K562 (cell line): ENCODE measurements around the gene NABP1. TPM values are rescaled to one million over a fixed set of nuclear protein-coding genes. Genes with fewer than 3 reads are reported as not detected.

Experiments
- AFF4 ChIP-seq: sonication (generic); formaldehyde crosslinking; IDR thresholded peaks from 2 replicates; pipeline ENCODE4 v1.8.0; 2023; ENCODE audit warnings: mild to moderate bottlenecking, missing genetic modification reagents
- ATF2 ChIP-seq: sonication (generic); formaldehyde crosslinking; IDR thresholded peaks from 2 replicates; pipeline ENCODE4 v1.8.1; 2022; ENCODE audit warnings: missing genetic modification reagents
- DIDO1 ChIP-seq: fragments of 450-650 bp; IDR thresholded peaks from 2 replicates; pipeline ENCODE4 v1.6.1; 2016; ENCODE audit warnings: low read depth, missing biosample characterization, missing genetic modification characterization
- ETS2 ChIP-seq: IDR thresholded peaks from 2 replicates; pipeline ENCODE4 v1.6.1; 2016; ENCODE audit warnings: borderline replicate concordance, missing genetic modification characterization, mild to moderate bottlenecking, moderate library complexity, missing compliant biosample characterization; ENCODE audit not compliant: poor library complexity, severe bottlenecking
- HNRNPLL ChIP-seq: fragments of 200-400 bp; formaldehyde crosslinking; IDR thresholded peaks from 2 replicates; pipeline ENCODE4 v1.6.1; 2017; ENCODE audit warnings: low read length, low read depth, mild to moderate bottlenecking; ENCODE audit not compliant: poor library complexity, severe bottlenecking
- MBD1 ChIP-seq: fragments of 250-450 bp; sonication (Bioruptor Pico); IDR thresholded peaks from 2 replicates; pipeline ENCODE4 v1.8.0; 2022; ENCODE audit warnings: inconsistent platforms
- MLLT1 ChIP-seq, 2 experiments: fragments of 450-650 bp; IDR thresholded peaks; 2 replicates each; pipeline ENCODE4 v1.6.1; 2016
- RBM22 ChIP-seq: fragments of 200-400 bp; formaldehyde crosslinking; IDR thresholded peaks from 2 replicates; pipeline ENCODE4 v1.6.1; 2018; ENCODE audit warnings: low read length, low read depth; ENCODE audit not compliant: poor library complexity, severe bottlenecking
- SMARCB1 ChIP-seq: IDR thresholded peaks from 2 replicates; pipeline ENCODE4 v1.6.1; 2011; ENCODE audit warnings: improper control_type of control experiment, low read depth; ENCODE audit not compliant: insufficient read length
- SNAPC5 ChIP-seq: fragments of 250-450 bp; sonication (Bioruptor Pico); IDR thresholded peaks from 2 replicates; pipeline ENCODE4 v1.8.0; 2021; ENCODE audit warnings: moderate library complexity, mild to moderate bottlenecking, inconsistent platforms
- TRIM28 ChIP-seq: fragments of 450-650 bp; IDR thresholded peaks from 2 replicates; pipeline ENCODE4 v1.6.1; 2017
- ZBTB12 ChIP-seq: fragments of 250-450 bp; sonication (Bioruptor Pico); IDR thresholded peaks from 2 replicates; pipeline ENCODE4 v1.4.0; 2020
- ZBTB33 ChIP-seq: sonication (generic); formaldehyde crosslinking; IDR thresholded peaks from 2 replicates; pipeline ENCODE4 v1.8.1; 2023; ENCODE audit warnings: mild to moderate bottlenecking, missing genetic modification reagents
- polyA plus RNA-seq, 8 experiments: library from polyadenylated mRNA; depleted of rRNA in 4 of 8; stranded (reverse) in 5 of 8; unstranded in 3 of 8; fragments of >200 nt; fragmentation: Nextera tagmentation in 2 of 8; fragmentation: Illumina TruSeq in 1 of 8; extraction: Ambion mirVana in 2 of 8; extraction: Trizol in 1 of 8; gene quantifications; 2 replicates each; pipeline versions ENCODE4 v1.2.1 to v1.2.3, GENCODE V29; 2011 to 2014; ENCODE audit warnings: inconsistent platforms in 1 of 8, missing spikeins in 1 of 8
- total RNA-seq, 7 experiments: library from RNA; depleted of rRNA in 6 of 7; stranded (reverse); fragments of >200 nt in 6 of 7; fragmentation: Illumina TruSeq in 2 of 7; extraction: Trizol in 2 of 7; gene quantifications; 2 replicates each; pipeline versions ENCODE4 v1.2.1 to v1.2.3, GENCODE V29; 2011 to 2021; ENCODE audit warnings: low replicate concordance in 1 of 7

Gene NABP1
- total and polyA plus RNA-seq, 9 of the 15 experiments (the other 6 are each of a cell fraction or from before 2014, with no cell fraction given): 12.8 to 44.0 (median 20.2) TPM

GRCh38 chr2:191637182-191638078 is 40.5 kb upstream of the NABP1 start (continued):
- TF ChIP-seq ZBTB12 (CRISPR knock-in tag) (0 out of 2 replicates have a peak, but pooled peaks have one; percentile 30), SMARCB1 (no peak), MBD1 (CRISPR knock-in tag) (no peak), ATF2 (CRISPR knock-in tag) (no peak), SNAPC5 (CRISPR knock-in tag) (no peak), AFF4 (CRISPR knock-in tag) (no peak), TRIM28 (no peak), DIDO1 (tag) (no peak), RBM22 (no peak), ZBTB33 (CRISPR knock-in tag) (no peak), ETS2 (tag) (no peak), HNRNPLL (no peak), MLLT1 (IDR thresholded peaks at IDR 0.05) (no peak)
